ENCODE results near the gene ROR2. TPM values are rescaled to one million over a fixed set of nuclear protein-coding genes. Genes with fewer than 3 reads are reported as not detected.

Gene ROR2
- total and polyA plus RNA-seq, 4 donors, result 1.6 to 5.8 TPM; not detected in 2

- no peak overlapping the region for H3K4me3 ChIP-seq (ENCODE audit: low read length in 2 of 2)
- H3K4me1 ChIP-seq (ENCODE audit: control insufficient read depth in 1 of 2, insufficient read depth in 2 of 2, low read length in 2 of 2), result no peaks in the 10 kb centered on the region
- DNase-seq, result no peak
- no peak for ATAC-seq (ENCODE audit: low FRiP score)
- intact Hi-C loops (cut with DNase I), result loop anchor here in 1 of 2 donors (10.0 kb wide), 1 partner anchor 1094 kb away; no protein-coding TSS in a partner anchor
- no peaks in the 10 kb centered on the region for H3K9me3 ChIP-seq (ENCODE audit: control insufficient read depth, low read length)
- H3K27ac ChIP-seq (ENCODE audit: low read depth in 1 of 2, low read length in 2 of 2), result no peak overlapping the region
- H3K36me3 ChIP-seq (ENCODE audit: control insufficient read depth in 1 of 2, insufficient read depth in 2 of 2, low read length in 1 of 2), result no peaks in the 10 kb centered on the region
- H3K27me3 ChIP-seq (ENCODE audit: control insufficient read depth in 1 of 2, insufficient read depth in 2 of 2, low read length in 1 of 2), result no peaks in the 10 kb centered on the region
- 83 to 89% methylated on average over 9 of the region's 9 CpGs for WGBS, 2 donors
Measured at GRCh38 chr9:91658513-91659105, 291.4 kb downstream of the ROR2 start.

DNA sequence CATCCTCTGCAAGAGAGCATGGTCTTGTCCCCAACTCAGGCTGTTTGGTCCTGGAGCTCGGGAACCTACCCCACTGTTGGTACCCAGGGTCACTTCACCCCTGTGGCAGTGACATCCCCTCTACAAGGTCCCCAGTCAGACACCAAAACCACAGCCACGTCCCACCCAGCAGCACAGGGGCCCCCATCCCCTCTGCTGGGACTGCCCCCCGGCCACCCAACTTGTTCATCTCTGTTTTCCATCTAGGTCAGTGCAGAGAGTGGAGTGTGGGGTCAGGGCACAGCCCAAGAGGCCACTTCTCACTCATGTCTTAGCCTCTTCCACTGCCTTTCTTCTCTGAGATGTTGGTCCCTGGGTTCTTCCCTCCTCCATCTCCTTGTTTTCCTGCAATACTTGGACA, 292.5 kb downstream of the ROR2 start:
- H3K4me3 ChIP-seq (ENCODE audit: low read length in 2 of 2), result no peak overlapping the region
- 92 to 93% methylated on average over 3 of the region's 3 CpGs for WGBS, 2 donors
- H3K27me3 ChIP-seq (ENCODE audit: control insufficient read depth in 1 of 2, insufficient read depth in 2 of 2, low read length in 1 of 2), result no peaks in the 10 kb centered on the region
- H3K27ac ChIP-seq (ENCODE audit: low read depth in 1 of 2, low read length in 2 of 2), result no peak overlapping the region
- no peak for DNase-seq
- no peaks in the 10 kb centered on the region for H3K4me1 ChIP-seq (ENCODE audit: control insufficient read depth in 1 of 2, insufficient read depth in 2 of 2, low read length in 2 of 2)
- ATAC-seq (ENCODE audit: low FRiP score), result no peak
- no peaks in the 10 kb centered on the region for H3K36me3 ChIP-seq (ENCODE audit: control insufficient read depth in 1 of 2, insufficient read depth in 2 of 2, low read length in 1 of 2)
- no peaks in the 10 kb centered on the region for H3K9me3 ChIP-seq (ENCODE audit: control insufficient read depth, low read length)
- intact Hi-C loops (cut with DNase I), result loop anchor here in 1 of 2 donors (10.0 kb wide), 1 partner anchor 1093 kb away; no protein-coding TSS in a partner anchor

GRCh38 chr9:91655658-91656057, 294.4 kb downstream of the ROR2 start:
- intact Hi-C loops (cut with DNase I), result loop anchor here in 1 of 2 donors (10.0 kb wide), 1 partner anchor 1091 kb away; no protein-coding TSS in a partner anchor
- ATAC-seq (ENCODE audit: low FRiP score) (no peak), DNase-seq (no peak)
- Histone ChIP-seq H3K9me3 (ENCODE audit: control insufficient read depth, low read length) (no peaks in the 10 kb centered on the region), H3K27me3 (ENCODE audit: control insufficient read depth in 1 of 2, insufficient read depth in 2 of 2, low read length in 1 of 2) (no peaks in the 10 kb centered on the region), H3K36me3 (ENCODE audit: control insufficient read depth in 1 of 2, insufficient read depth in 2 of 2, low read length in 1 of 2) (no peaks in the 10 kb centered on the region), H3K27ac (ENCODE audit: low read depth in 1 of 2, low read length in 2 of 2) (no peak overlapping the region), H3K4me1 (ENCODE audit: control insufficient read depth in 1 of 2, insufficient read depth in 2 of 2, low read length in 2 of 2) (no peaks in the 10 kb centered on the region), H3K4me3 (ENCODE audit: low read length in 2 of 2) (no peak overlapping the region)
- 48 to 61% methylated on average over 4 of the region's 4 CpGs for WGBS, 2 donors

DNA sequence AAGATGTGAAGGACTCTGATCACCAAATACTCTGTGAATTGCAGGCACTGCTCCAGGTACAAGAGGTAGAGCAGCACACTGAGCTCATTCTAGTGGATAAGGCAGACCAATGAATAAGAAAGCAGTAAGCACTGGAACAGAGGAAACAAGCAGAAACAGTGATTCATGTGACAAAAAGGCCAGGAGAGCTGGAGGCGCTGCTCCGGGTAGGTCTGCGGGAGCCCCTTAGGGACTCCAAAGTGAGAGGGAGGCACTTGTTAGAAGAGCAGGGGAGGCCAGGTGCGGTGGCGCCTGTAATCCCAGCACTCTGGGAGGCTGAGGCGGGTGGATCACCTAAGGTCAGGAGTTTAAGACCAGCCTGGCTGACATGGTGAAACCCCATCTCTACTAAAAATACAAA, 294.8 kb downstream of the ROR2 start:
- DNase-seq, result no peak
- intact Hi-C loops (cut with DNase I), result loop anchor here in 1 of 2 donors (10.0 kb wide), 1 partner anchor 1090 kb away; no protein-coding TSS in a partner anchor
- no peak overlapping the region for H3K4me3 ChIP-seq (ENCODE audit: low read length in 2 of 2)
- WGBS, 2 donors, result 60 to 61% methylated on average over 6 of the region's 6 CpGs
- no peaks in the 10 kb centered on the region for H3K4me1 ChIP-seq (ENCODE audit: control insufficient read depth in 1 of 2, insufficient read depth in 2 of 2, low read length in 2 of 2)
- no peak overlapping the region for H3K27ac ChIP-seq (ENCODE audit: low read depth in 1 of 2, low read length in 2 of 2)
- H3K27me3 ChIP-seq (ENCODE audit: control insufficient read depth in 1 of 2, insufficient read depth in 2 of 2, low read length in 1 of 2), result no peaks in the 10 kb centered on the region
- ATAC-seq (ENCODE audit: low FRiP score), result no peak
- H3K9me3 ChIP-seq (ENCODE audit: control insufficient read depth, low read length), result no peaks in the 10 kb centered on the region
- no peaks in the 10 kb centered on the region for H3K36me3 ChIP-seq (ENCODE audit: control insufficient read depth in 1 of 2, insufficient read depth in 2 of 2, low read length in 1 of 2)

- H3K4me3 ChIP-seq (ENCODE audit: low read length in 2 of 2), result no peak overlapping the region
- ATAC-seq (ENCODE audit: low FRiP score), result no peak
- intact Hi-C loops (cut with DNase I), result loop anchor here in 1 of 2 donors (10.0 kb wide), 1 partner anchor 1090 kb away; no protein-coding TSS in a partner anchor
- H3K4me1 ChIP-seq (ENCODE audit: control insufficient read depth in 1 of 2, insufficient read depth in 2 of 2, low read length in 2 of 2), result no peaks in the 10 kb centered on the region
- no peak for DNase-seq
- H3K9me3 ChIP-seq (ENCODE audit: control insufficient read depth, low read length), result no peaks in the 10 kb centered on the region
- H3K27me3 ChIP-seq (ENCODE audit: control insufficient read depth in 1 of 2, insufficient read depth in 2 of 2, low read length in 1 of 2), result no peaks in the 10 kb centered on the region
- 84 to 98% methylated on average over 1 of the region's 1 CpG for WGBS, 2 donors
- no peaks in the 10 kb centered on the region for H3K36me3 ChIP-seq (ENCODE audit: control insufficient read depth in 1 of 2, insufficient read depth in 2 of 2, low read length in 1 of 2)
- H3K27ac ChIP-seq (ENCODE audit: low read depth in 1 of 2, low read length in 2 of 2), result no peak overlapping the region
Measured at GRCh38 chr9:91654527-91654926, 295.5 kb downstream of the ROR2 start.

- intact Hi-C loops (cut with DNase I), result no loop called here
- DNase-seq, result no peak
- ATAC-seq (ENCODE audit: low FRiP score), result no peak
- H3K27ac ChIP-seq (ENCODE audit: low read depth in 1 of 2, low read length in 2 of 2), result no peak overlapping the region
- peaks cover 2% of the 10 kb centered on the region for H3K9me3 ChIP-seq (ENCODE audit: control insufficient read depth, low read length)
- 83 to 88% methylated on average over 4 of the region's 4 CpGs for WGBS, 2 donors
- no peaks in the 10 kb centered on the region for H3K36me3 ChIP-seq (ENCODE audit: control insufficient read depth in 1 of 2, insufficient read depth in 2 of 2, low read length in 1 of 2)
- no peaks in the 10 kb centered on the region for H3K27me3 ChIP-seq (ENCODE audit: control insufficient read depth in 1 of 2, insufficient read depth in 2 of 2, low read length in 1 of 2)
- H3K4me1 ChIP-seq (ENCODE audit: control insufficient read depth in 1 of 2, insufficient read depth in 2 of 2, low read length in 2 of 2), result no peaks in the 10 kb centered on the region
- no peak overlapping the region for H3K4me3 ChIP-seq (ENCODE audit: low read length in 2 of 2)
Measured at GRCh38 chr9:91647371-91647770, 302.7 kb downstream of the ROR2 start.

- Histone ChIP-seq H3K36me3 (ENCODE audit: control insufficient read depth in 1 of 2, insufficient read depth in 2 of 2, low read length in 1 of 2) (no peaks in the 10 kb centered on the region), H3K27me3 (ENCODE audit: control insufficient read depth in 1 of 2, insufficient read depth in 2 of 2, low read length in 1 of 2) (no peaks in the 10 kb centered on the region), H3K27ac (ENCODE audit: low read depth in 1 of 2, low read length in 2 of 2) (no peak overlapping the region), H3K4me1 (ENCODE audit: control insufficient read depth in 1 of 2, insufficient read depth in 2 of 2, low read length in 2 of 2) (no peaks in the 10 kb centered on the region), H3K4me3 (ENCODE audit: low read length in 2 of 2) (no peak overlapping the region), H3K9me3 (ENCODE audit: control insufficient read depth, low read length) (peaks cover 4% of the 10 kb centered on the region)
- ATAC-seq (ENCODE audit: low FRiP score) (no peak), DNase-seq (no peak)
- 79 to 86% methylated on average over 1 of the region's 1 CpG for WGBS, 2 donors
- intact Hi-C loops (cut with DNase I), result no loop called here
Measured at GRCh38 chr9:91646702-91647101, 303.3 kb downstream of the ROR2 start.

DNA sequence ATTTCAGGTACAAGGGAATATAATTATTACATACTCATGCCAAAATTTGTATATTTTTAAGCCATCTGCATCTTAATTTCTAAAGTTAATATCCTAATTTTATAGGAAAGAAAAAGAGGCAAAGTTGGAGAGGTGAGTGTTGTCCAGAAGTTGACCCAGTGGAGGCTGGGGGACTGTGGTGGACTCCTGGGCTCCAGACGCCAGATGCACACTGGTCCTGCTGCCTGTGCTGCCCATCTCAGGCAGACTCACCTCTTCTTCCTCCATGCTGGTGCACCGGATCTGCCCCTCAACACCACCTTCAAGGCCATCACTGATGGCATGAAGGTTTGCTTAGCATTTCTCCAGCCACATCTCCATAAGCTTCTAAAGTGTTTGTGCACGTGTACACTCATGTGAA, 305.6 kb downstream of the ROR2 start:
- H3K36me3 ChIP-seq (ENCODE audit: control insufficient read depth in 1 of 2, insufficient read depth in 2 of 2, low read length in 1 of 2), result no peaks in the 10 kb centered on the region
- 83 to 85% methylated on average over 3 of the region's 3 CpGs for WGBS, 2 donors
- peaks cover 6% of the 10 kb centered on the region for H3K9me3 ChIP-seq (ENCODE audit: control insufficient read depth, low read length)
- DNase-seq (no peak), ATAC-seq (ENCODE audit: low FRiP score) (no peak)
- H3K4me3 ChIP-seq (ENCODE audit: low read length in 2 of 2), result no peak overlapping the region
- no peaks in the 10 kb centered on the region for H3K4me1 ChIP-seq (ENCODE audit: control insufficient read depth in 1 of 2, insufficient read depth in 2 of 2, low read length in 2 of 2)
- no peak overlapping the region for H3K27ac ChIP-seq (ENCODE audit: low read depth in 1 of 2, low read length in 2 of 2)
- intact Hi-C loops (cut with DNase I), result no loop called here
- no peaks in the 10 kb centered on the region for H3K27me3 ChIP-seq (ENCODE audit: control insufficient read depth in 1 of 2, insufficient read depth in 2 of 2, low read length in 1 of 2)

GRCh38 chr9:91643481-91644077, 306.4 kb downstream of the ROR2 start:
- Histone ChIP-seq H3K27me3 (ENCODE audit: control insufficient read depth in 1 of 2, insufficient read depth in 2 of 2, low read length in 1 of 2) (no peaks in the 10 kb centered on the region), H3K4me3 (ENCODE audit: low read length in 2 of 2) (no peak overlapping the region), H3K36me3 (ENCODE audit: control insufficient read depth in 1 of 2, insufficient read depth in 2 of 2, low read length in 1 of 2) (no peaks in the 10 kb centered on the region), H3K9me3 (ENCODE audit: control insufficient read depth, low read length) (peaks cover 7% of the 10 kb centered on the region), H3K4me1 (ENCODE audit: control insufficient read depth in 1 of 2, insufficient read depth in 2 of 2, low read length in 2 of 2) (no peaks in the 10 kb centered on the region), H3K27ac (ENCODE audit: low read depth in 1 of 2, low read length in 2 of 2) (no peak overlapping the region)
- intact Hi-C loops (cut with DNase I), result no loop called here
- 53 to 57% methylated on average over 7 of the region's 7 CpGs for WGBS, 2 donors
- no peak for DNase-seq
- no peak for ATAC-seq (ENCODE audit: low FRiP score)

Measured in aorta (tissue), 5 donors.